AG20443 (cell line): ENCODE measurements around the gene DHFR.
"Not testable (repeated sequence)": the region's sequence is repeated elsewhere in the genome, so short reads cannot be mapped to it uniquely, and the experiment has no call there.

ENCODE experiments used
- DNase-seq: peaks from one replicate; pipeline ENCODE4 v3.0.0; 2012; ENCODE audit warnings: low spot score, mixed read lengths

DHFR gene

DNA sequence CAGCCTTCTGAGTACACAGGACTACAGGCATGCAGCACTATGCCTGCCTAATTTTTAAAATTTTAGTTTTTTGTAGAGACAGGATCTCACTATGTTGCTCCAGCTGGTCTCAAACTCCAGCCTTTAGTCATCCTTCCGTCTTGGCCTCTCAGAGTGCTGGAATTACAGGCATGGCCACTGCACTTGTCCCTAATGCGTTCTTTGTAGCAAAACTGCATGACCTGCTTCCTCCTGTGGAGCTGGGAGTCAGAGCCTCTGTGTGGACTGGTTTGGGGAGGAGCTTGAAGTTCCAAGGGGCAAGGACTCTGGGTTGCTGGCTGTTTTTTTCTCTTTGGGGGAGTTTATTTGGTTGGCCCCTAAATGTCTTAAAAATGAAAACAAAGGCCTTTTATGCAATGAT lies 62.0 kb downstream of the DHFR start:
- no peak for DNase-seq

DNA sequence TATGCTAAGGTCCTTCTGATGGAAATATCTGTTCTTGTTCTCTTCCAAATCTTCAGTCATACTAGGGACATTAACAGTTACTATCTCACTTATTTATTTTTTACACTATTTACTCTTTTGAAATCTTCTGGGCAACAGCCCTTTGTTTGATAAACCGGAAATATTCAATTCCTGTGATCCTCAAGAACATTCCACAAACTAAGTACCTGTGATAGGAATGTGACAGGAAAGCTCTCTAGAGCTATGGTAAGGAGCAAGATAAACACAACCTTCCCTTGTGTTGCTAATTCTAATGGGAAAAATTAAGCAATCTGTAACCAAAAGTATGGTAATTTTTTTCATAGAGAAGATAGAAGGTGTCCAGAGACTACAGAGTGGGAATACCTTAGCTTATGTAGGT lies 62.7 kb downstream of the DHFR start:
- no peak for DNase-seq

DNA sequence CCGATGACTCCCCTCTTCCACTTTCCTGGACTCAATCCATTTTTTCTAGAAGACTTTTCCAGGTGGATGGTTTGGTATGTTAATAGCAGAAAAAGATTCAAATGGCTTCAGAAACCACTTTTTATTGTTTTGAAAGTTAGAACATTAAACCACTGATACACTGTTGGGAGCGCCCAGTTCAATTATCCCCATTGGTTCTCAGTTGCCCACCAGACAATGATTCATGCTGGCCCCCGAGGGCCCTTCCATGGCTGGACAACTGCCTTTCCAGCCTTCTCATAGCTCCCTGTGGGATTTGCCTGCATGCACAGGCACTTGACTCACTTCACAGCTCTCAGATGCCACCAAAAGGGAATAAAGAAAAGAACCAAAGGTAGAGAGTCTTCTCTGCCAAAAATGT lies 63.4 kb downstream of the DHFR start:
- DNase-seq, result no peak

DNA sequence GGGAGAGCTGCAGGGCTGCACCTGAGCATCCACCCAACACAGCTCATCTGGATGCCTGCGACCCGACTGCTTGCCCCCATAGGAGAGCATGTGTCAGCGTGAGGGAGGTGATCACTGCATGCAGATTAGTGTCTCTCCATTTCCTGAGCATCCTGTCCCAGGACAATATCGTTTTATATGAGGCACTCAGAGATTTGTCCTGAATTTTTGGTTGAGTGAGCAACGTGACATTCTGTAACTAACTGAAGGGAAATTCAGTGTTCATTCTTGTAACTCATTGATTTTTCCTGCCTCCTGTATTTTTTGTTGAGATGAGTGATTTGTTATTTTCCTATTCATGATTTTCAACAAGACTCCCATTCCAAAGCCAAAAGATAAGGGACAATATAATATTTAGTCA lies 64.0 kb downstream of the DHFR start:
- DNase-seq, result no peak

DNA sequence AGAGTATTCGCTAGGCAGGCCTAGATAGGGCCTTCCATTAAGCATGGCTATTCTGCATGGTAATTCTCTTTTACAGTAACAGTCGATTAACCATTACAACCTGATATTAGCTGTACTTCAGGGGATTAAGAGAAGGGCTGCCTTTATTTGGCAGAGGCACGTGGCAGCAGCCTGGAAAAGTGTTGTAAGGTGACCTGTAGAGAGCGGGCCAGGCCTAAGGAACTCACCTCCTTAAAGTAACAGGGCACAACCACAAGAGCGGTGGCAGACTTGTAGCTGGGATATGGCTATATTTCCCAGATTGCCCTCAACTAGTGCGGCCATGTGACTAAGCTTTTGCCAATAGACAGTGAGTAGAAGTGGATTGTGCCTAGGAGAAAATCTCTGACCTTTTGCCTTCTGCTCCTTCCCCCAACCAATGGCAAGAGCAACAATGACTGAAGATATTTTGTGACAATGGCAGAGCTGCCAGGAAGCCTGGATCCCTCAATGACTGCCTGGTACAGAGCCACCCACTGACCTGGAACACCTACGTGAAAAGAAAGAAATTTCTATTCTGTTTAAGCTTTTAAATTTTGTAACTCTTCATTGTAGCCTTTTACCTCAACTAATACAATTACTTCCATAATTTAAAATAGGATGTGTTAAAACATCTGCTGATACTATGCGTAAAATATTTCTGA lies 65.8 kb downstream of the DHFR start:
- DNase-seq, result no peak

DNA sequence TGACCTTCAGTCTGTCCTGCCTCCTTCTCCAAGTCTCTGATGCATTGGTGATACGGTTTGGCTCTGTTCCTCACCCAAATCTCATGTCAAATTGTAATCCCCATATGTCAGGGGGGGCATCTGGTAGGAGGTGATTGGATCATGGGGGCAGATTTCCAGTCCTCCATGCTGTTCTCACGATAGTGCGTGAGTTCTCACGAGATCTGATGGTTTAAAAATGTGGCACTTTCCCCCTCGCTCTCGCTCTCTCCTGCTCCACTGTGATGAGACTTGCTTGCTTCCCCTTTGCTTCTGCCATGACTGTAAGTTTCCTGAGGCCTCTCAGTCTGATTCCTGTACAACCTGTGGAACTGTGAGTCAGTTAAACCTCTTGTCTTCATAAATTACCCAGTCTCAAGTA lies 70.0 kb downstream of the DHFR start:
- DNase-seq, result no peak

DNA sequence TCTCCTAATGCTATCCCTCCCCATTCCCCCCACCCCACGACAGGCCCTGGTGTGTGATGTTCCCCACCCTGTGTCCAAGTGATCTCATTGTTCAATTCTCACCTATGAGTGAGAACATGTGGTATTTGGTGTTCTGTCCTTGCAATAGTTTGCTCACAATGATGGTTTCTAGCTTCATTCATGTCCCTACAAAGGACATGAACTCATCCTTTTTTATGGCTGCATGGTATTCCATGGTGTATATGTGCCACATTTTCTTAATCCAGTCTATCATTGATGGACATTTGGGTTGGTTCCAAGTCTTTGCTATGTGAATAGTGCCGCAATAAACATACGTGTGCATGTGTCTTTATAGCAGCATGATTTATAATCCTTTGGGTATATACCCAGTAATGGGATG lies 74.5 kb downstream of the DHFR start:
- not testable (repeated sequence) for DNase-seq

DNA sequence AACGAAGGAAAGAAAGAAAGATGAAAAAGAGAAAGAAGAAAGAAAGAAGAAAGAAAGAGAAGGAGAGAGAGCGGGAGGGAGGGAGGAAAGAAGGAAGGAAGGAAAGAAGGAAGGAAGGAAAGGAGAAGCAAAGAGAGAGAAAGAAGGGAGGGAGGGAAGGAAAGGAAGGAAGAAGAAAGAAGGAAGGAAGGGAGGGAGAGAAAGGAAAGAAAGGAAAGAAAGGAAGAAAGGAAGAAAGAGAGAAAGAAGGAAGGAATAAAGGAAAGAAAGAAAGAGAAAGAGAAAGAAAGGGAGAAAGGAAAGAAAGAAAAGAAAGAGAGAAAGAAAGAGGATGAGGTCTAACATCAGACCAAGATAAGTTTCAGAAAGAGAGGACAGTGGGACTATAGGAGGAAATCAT lies 75.7 kb downstream of the DHFR start:
- DNase-seq, result no peak

DNA sequence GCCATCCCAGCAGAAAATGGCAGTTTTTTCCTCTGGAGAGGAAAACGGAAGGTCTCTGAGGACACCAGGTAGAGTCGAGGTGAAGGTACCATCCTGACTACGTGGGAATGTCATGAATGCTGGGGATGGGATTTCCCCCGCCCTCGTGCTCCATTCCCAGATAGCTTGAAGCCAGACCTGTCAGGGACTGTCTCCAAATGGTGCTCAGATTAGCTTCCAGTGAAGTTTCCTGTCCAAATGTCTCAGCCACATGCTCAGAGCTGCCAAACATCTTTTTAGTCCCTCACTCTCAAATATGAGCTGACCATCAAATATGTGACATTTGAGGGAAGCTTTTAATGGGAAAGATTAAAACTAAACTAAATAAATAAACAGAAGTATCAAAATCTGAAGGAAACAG lies 77.1 kb downstream of the DHFR start:
- no peak for DNase-seq

DNA sequence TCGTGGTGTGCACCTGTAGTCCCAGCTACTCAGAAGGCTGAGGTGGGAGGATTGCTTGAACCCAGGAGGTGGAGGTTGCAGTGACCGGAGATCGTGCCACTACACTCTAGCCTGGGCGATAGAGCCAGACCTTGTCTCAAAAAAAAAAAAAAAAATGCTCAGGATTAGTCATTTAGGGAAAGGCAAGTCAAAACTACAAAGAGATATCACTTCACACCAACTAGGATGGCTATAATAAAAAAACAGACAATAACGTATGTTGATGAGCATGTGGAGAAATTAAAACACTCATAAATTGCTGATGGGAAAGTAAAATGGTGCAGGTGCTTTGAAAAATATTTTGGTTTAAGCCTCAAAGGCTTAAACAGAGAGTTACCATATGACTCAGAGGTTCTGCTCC lies 78.4 kb downstream of the DHFR start:
- DNase-seq, result no peak
